Glutamatergic neuron (in vitro differentiated cells): Measurements from ENCODE around the gene CTTNBP2. TPM values are rescaled to one million over a fixed set of nuclear protein-coding genes. Genes with fewer than 3 reads are reported as not detected.

Experiments
- DNase-seq: peaks from one replicate; pipeline ENCODE4 v3.0.0; 2022
- H3K27ac Mint-ChIP-seq: one replicate; pipeline ENCODE4 v1.8.0; 2020; ENCODE audit warnings: mild to moderate bottlenecking, mixed read lengths, inconsistent platforms; ENCODE audit not compliant: unreplicated experiment
- H3K27me3 Mint-ChIP-seq: one replicate; pipeline ENCODE4 v1.8.0; 2020; ENCODE audit warnings: mild to moderate bottlenecking, moderate library complexity, mixed read lengths, inconsistent platforms; ENCODE audit not compliant: unreplicated experiment
- H3K36me3 Mint-ChIP-seq: one replicate; pipeline ENCODE4 v1.8.0; 2020; ENCODE audit warnings: mild to moderate bottlenecking, mixed read lengths, inconsistent platforms; ENCODE audit not compliant: unreplicated experiment
- H3K4me1 Mint-ChIP-seq: one replicate; pipeline ENCODE4 v1.8.0; 2020; ENCODE audit warnings: mild to moderate bottlenecking, low read depth, mixed read lengths, inconsistent platforms; ENCODE audit not compliant: unreplicated experiment
- H3K4me3 Mint-ChIP-seq: one replicate; pipeline ENCODE4 v1.8.0; 2020; ENCODE audit warnings: mild to moderate bottlenecking, mixed read lengths, inconsistent platforms; ENCODE audit not compliant: unreplicated experiment
- H3K9me3 Mint-ChIP-seq: one replicate; pipeline ENCODE4 v1.8.0; 2020; ENCODE audit warnings: mild to moderate bottlenecking, moderate library complexity, mixed read lengths, inconsistent platforms; ENCODE audit not compliant: unreplicated experiment
- CTCF ChIP-seq: fragments of 200-600 bp; sonication (generic); IDR thresholded peaks from one replicate; pipeline ENCODE4 v1.5.0; 2021; ENCODE audit not compliant: partially characterized antibody, unreplicated experiment
- total RNA-seq: library from RNA; stranded (reverse); fragmentation: NEBNext Ultra II Directional; extraction: Animal tissue kit (Norgen Biotek cat#: 25700); gene quantifications from one replicate; pipeline ENCODE4 v1.2.1, GENCODE V29; 2021; ENCODE audit not compliant: unreplicated experiment

CTTNBP2 gene
- total RNA-seq, 1 donor from 2014 or later: 22.2 TPM

GRCh38 chr7:117871778-117872538, 1.3 kb downstream of the CTTNBP2 start:
- no peak for TF ChIP-seq CTCF
- DNase-seq: peak; percentile 55
- Mint-ChIP-seq H3K27me3 (peaks cover 17% of the 10 kb centered on the region), H3K36me3 (no peaks in the 10 kb centered on the region), H3K9me3 (peaks cover 17% of the 10 kb centered on the region), H3K4me3 (peak overlapping the region; percentile 97), H3K4me1 (peaks cover 32% of the 10 kb centered on the region), H3K27ac (peak overlapping the region; percentile 80)

GRCh38 chr7:117871401-117871777, 1.9 kb downstream of the CTTNBP2 start:
- Mint-ChIP-seq H3K36me3 (no peaks in the 10 kb centered on the region), H3K4me3 (peak overlapping the region; percentile 97), H3K27ac (no peak overlapping the region), H3K27me3 (peaks cover 17% of the 10 kb centered on the region), H3K9me3 (peaks cover 17% of the 10 kb centered on the region), H3K4me1 (peaks cover 32% of the 10 kb centered on the region)
- TF ChIP-seq CTCF: no peak
- DNase-seq: no peak

- Mint-ChIP-seq H3K36me3 (no peaks in the 10 kb centered on the region), H3K9me3 (peaks cover 17% of the 10 kb centered on the region), H3K27me3 (peaks cover 17% of the 10 kb centered on the region), H3K4me3 (no peak overlapping the region), H3K27ac (no peak overlapping the region), H3K4me1 (peaks cover 30% of the 10 kb centered on the region)
- no peak for TF ChIP-seq CTCF
- DNase-seq: no peak
Measured at GRCh38 chr7:117870448-117871130, 2.7 kb downstream of the CTTNBP2 start.

GRCh38 chr7:117869374-117869773, 3.9 kb downstream of the CTTNBP2 start:
- peaks cover 26% of the 10 kb centered on the region for H3K4me1 Mint-ChIP-seq
- H3K27ac Mint-ChIP-seq: no peak overlapping the region
- H3K36me3 Mint-ChIP-seq: no peaks in the 10 kb centered on the region
- H3K27me3 Mint-ChIP-seq: peaks cover 17% of the 10 kb centered on the region
- no peak for DNase-seq
- TF ChIP-seq CTCF: no peak
- no peak overlapping the region for H3K4me3 Mint-ChIP-seq
- peaks cover 16% of the 10 kb centered on the region for H3K9me3 Mint-ChIP-seq

GRCh38 chr7:117863618-117864017, 9.6 kb downstream of the CTTNBP2 start:
- Mint-ChIP-seq H3K4me3 (no peak overlapping the region), H3K27me3 (no peaks in the 10 kb centered on the region), H3K27ac (no peak overlapping the region), H3K9me3 (no peaks in the 10 kb centered on the region), H3K4me1 (peaks cover 5% of the 10 kb centered on the region), H3K36me3 (no peaks in the 10 kb centered on the region)
- no peak for DNase-seq
- no peak for TF ChIP-seq CTCF
